NT2/D1 (cell line): ENCODE measurements around the gene CEP97.

ENCODE experiments used
- SUZ12 ChIP-seq: IDR thresholded peaks from 2 replicates; pipeline ENCODE4 v1.6.1; 2011; ENCODE audit not compliant: insufficient read length, insufficient read depth; ENCODE audit errors: extremely low read depth
- YY1 ChIP-seq: IDR thresholded peaks from 2 replicates; pipeline ENCODE4 v1.6.1; 2011; ENCODE audit not compliant: insufficient read length, insufficient read depth
- ZNF274 ChIP-seq: IDR thresholded peaks from 2 replicates; pipeline ENCODE4 v1.6.1; 2011; ENCODE audit warnings: mild to moderate bottlenecking, low read depth, low read length

- TF ChIP-seq ZNF274 (no peak), SUZ12 (no peak), YY1 (no peak)
These were observed 33.4 kb upstream of the CEP97 start for GRCh38 chr3:101690972-101691371.
